LNCAP (cell line): ENCODE results near the gene SELENOW.

Source experiments
- TF ChIP-seq, protein P1 (sequence below): fragments of 450-650 bp; IDR thresholded peaks from 2 replicates; pipeline ENCODE4 v1.5.1; 2017; ENCODE audit warnings: mild to moderate bottlenecking

The SELENOW gene

DNA sequence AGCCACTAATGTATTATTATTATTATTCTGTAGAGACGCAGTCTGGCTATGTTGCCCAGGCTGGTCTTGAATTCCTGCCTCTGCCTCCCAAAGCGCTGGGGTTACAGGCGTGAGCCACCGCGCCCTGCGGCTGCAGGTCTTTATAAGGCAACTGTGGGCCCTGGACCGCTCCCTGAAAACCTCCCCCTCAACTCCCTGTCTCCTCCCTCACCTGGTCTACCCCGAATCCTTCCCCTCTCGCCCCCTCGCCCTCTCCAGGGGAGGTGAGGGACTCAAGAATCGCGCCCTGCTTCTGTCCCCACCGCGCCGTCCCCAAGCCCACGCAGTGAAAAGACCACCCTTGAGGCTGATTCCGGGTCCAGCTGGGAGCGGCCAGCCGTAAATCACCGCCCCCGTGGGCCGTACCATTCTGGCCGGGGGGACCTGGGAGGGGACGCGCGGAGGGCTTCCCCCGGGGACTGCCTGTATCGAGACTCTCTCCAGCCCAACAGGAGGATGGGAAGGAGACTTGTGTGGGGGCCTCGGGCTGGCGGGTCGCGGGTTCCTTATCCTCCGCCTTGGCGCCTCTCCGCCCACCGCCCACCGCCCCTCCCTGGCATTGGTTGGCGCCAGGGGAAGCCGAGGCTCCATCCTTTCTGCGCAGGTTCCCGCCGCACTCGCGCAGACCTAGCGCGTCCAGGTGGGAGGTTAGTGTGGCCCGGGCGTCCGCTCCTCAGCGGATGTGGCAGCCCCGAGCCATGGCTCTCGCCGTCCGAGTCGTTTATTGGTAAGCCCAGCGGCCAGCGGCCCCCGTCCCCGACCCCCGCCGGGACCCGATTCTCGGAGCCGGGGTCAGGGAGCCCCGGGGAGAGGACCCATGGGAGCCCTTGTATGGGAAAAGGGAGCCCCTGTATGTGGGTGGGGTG lies at the start of gene SELENOW:
SELENOW (plus strand) TSS at position 655 of the 905 bp plus-strand sequence; CDS start at position 738, 83 bp downstream.
- TF ChIP-seq, protein P1, sequence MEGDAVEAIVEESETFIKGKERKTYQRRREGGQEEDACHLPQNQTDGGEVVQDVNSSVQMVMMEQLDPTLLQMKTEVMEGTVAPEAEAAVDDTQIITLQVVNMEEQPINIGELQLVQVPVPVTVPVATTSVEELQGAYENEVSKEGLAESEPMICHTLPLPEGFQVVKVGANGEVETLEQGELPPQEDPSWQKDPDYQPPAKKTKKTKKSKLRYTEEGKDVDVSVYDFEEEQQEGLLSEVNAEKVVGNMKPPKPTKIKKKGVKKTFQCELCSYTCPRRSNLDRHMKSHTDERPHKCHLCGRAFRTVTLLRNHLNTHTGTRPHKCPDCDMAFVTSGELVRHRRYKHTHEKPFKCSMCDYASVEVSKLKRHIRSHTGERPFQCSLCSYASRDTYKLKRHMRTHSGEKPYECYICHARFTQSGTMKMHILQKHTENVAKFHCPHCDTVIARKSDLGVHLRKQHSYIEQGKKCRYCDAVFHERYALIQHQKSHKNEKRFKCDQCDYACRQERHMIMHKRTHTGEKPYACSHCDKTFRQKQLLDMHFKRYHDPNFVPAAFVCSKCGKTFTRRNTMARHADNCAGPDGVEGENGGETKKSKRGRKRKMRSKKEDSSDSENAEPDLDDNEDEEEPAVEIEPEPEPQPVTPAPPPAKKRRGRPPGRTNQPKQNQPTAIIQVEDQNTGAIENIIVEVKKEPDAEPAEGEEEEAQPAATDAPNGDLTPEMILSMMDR = no peak

DNA sequence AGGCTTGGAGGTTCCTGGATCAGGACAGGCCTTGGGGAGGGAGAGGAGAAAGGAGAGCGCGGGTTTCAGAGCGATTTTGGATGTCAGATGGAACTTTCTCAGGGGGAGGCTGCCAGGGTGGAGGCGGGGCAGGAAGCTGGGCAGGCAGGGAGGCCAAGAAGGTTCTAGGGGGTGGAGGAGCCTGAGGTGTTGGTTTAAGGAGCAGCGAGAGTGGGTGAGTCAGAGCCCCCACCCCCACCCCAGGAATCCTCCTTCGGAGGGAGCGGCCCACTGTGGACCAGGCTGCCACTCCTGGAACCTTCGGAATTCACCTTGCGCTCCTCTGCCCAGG lies 49.1 kb upstream of the SELENOW start:
- TF ChIP-seq, protein P1 = no peak

DNA sequence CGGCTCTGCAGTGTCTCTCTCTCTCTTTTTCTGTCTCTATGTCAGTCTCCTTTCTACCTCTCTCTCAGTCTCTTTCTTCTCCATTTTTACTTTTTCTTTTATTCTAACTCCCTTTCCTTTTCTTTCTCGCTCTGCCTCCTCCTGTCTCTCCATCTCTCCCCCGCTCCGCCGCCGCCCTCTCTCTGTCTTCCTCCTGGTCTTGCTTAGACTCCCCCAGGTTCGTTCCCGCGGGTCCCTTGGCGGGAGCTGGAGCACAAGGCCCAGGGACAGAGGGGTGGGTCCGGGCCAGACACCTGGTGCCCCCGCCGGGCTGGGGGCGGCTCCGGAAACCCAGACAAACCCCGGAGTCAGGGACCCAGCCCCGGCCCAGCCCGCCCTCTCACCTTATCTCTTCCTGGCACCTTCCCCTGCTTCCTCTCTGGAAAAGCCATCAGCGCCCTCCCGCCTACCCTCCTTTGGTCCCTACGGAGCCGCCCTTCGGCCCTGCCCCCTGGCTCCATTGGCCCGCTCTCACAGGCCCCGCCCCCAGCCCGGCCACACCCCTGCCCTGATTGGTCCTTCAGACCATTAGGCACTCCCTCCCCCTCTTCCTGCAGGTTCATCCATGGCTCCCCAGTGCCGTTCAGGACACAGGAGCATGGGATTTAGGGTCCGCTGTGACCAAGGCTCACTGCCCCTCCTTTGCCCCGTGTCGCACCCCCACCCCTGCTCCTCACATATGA lies 48.5 kb upstream of the SELENOW start:
- TF ChIP-seq, protein P1 = no peak

DNA sequence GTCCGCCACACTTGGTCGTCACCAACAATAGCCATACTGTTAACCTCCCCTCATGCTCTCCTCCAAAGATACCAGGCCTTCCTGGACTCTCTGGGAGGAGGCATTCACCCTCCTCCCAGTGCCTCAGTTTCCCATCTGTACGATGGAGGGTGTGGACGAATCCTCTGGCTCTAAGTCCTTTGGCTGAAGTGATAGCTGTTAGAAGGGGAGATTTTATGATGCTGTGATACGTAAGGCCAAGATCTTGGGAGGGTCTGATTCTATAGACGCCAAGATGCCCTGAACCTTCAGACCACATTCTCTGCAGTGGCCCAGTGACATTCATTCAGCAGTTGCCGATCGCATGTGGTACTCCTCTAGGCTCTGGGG lies 48.0 kb upstream of the SELENOW start:
- TF ChIP-seq, protein P1 = no peak

DNA sequence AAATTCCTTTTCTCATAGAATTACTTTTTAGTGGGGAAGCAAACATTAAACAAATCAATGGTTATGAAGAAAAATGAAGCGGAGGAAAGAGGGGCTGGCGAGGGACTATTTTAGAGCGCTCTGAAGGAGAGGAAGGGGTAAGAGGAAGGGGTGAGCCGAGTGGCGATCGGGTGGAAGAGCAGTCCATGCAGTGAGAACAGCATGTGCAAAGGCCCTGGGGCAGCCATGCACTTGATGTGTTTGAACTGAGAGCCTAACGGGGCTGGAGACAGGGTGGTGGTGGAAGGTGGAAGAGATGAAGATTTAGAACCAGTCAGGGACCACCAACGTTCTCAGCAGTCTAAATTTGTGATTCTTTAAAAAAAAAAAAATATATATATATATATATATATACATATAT lies 47.6 kb upstream of the SELENOW start:
- TF ChIP-seq, protein P1 = no peak

DNA sequence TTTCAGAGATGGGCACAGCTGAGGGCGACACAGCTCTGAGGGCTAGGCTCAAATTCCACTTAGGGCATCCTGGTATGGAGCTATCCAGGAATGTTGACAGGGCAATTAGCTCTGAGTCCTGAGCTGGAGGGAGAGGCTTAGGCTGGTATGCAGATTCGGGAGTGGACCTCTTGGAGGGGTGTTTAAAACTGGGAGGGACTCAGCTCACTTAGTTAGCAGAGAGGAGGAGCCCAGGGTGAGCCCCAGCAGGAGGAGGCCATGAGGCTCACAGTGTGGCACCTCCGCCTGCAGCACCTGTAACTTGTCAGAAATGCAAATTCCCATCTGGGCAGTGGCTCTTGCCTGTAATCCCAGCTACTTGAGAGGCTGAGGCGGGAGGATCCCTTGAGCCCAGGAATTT lies 43.4 kb upstream of the SELENOW start:
- TF ChIP-seq, protein P1 = no peak

DNA sequence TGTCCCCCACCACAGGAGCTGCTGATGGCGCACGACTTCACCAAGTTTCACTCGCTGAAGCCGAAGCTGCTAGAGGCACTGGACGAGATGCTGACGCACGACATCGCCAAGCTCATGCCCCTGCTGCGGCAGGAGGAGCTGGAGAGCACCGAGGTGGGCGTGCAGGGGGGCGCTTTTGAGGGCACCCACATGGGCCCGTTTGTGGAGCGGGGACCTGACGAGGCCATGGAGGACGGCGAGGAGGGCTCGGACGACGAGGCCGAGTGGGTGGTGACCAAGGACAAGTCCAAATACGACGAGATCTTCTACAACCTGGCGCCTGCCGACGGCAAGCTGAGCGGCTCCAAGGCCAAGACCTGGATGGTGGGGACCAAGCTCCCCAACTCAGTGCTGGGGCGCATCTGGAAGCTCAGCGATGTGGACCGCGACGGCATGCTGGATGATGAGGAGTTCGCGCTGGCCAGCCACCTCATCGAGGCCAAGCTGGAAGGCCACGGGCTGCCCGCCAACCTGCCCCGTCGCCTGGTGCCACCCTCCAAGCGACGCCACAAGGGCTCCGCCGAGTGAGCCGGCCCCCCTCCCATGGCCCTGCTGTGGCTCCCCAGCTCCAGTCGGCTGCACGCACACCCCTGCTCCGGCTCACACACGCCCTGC lies 37.5 kb upstream of the SELENOW start:
- TF ChIP-seq, protein P1 = no peak
